ENCODE measurements around the gene TRAK1.
"Not testable (repeated sequence)": the region's sequence is repeated elsewhere in the genome, so short reads cannot be mapped to it uniquely, and the experiment has no call there.

TRAK1 gene

DNA sequence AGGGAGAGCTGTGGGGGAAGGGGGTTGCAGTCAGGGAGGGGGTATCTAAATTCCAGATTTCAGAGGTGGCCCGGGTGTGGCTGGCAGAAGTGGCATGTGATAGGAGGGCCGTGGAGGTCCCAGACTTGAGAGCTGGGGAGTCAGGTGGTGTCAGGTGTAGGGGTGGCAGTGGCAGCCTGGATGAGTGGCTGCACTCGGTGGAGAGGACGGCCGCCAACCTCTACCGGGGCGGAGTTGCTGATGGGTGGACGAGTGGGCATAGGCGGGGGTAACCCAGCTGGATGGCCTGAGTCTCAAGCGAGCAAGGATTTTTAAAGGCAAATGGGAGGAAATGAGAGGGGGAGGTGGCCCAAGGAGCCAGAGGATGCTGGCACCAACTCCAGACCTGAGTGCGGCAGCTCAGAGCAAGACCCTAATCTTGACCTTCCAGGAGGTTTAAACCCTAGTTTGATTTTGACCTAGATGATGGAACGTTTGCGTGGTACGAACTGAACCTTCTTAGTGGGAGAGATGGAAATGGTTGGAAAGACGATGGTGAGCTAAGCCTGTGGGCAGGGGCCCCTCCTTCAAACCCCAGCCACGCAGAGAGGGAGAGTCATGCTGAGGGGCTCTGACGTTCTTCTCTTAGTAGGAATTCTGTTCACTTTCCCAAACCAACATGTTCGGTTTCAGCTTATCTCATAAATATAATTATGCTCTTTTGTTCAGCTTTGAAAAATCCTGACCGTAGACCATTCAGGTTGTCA lies 8.0 kb downstream of the TRAK1 start:
- DNase-seq = no peak

DNA sequence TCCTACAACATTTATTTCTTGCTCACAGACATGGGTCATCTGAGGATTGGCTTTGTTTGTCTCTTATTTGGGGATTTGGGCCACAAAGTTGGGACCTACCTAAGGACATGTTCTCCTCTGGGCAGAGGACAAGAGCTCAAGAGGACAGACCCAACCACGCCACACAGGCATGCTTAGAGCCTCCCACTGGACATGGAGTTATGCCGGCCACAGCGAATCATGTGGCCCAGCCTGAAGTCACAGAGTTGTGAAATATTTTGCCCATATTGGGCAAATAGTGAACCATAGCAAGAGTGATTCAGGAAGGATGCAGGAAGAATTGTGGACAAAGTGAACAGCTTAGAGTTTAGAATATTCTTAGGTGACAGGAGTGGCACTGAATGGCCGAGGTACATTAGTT lies 9.9 kb downstream of the TRAK1 start:
- no peak for DNase-seq

DNA sequence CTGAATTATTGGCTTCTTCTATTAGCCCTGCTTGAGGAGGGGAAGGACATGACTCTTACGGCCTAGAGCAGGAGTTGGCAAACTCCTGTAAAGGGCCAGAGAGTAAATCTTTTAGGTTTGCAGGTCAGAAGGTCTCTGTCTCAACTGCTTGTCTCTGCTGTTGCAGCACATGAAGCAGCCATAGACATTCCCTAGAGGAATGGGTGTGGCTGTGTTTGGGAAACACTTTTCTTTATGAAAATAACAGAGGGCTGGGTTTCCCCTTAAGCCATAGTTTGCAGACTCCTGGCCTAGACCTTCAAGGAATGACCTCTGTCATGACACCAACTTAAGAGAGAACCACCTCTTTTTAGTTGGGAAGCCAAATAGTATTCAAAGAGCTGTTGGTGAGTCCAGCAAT lies 10.3 kb downstream of the TRAK1 start:
- DNase-seq = no peak

DNA sequence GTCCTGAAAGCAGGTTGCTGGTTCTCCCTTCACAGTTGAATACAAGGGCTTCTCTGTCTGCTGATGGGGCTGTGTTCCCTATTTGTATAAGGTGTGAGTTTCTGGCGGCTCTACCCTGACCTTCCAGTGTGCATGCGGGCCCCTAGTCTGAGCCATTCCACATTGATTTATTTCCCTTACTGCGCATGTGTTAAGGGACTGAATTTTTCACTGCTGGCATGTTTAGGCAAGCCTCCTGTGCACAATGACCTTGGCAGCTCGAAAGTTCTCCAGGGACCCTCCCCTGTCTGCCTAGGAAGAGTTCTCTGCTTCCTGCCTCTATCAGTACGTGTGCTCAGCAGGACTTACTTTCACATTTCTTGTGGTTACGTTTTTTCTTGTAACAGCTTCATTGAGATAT lies 11.4 kb downstream of the TRAK1 start:
- DNase-seq = no peak

DNA sequence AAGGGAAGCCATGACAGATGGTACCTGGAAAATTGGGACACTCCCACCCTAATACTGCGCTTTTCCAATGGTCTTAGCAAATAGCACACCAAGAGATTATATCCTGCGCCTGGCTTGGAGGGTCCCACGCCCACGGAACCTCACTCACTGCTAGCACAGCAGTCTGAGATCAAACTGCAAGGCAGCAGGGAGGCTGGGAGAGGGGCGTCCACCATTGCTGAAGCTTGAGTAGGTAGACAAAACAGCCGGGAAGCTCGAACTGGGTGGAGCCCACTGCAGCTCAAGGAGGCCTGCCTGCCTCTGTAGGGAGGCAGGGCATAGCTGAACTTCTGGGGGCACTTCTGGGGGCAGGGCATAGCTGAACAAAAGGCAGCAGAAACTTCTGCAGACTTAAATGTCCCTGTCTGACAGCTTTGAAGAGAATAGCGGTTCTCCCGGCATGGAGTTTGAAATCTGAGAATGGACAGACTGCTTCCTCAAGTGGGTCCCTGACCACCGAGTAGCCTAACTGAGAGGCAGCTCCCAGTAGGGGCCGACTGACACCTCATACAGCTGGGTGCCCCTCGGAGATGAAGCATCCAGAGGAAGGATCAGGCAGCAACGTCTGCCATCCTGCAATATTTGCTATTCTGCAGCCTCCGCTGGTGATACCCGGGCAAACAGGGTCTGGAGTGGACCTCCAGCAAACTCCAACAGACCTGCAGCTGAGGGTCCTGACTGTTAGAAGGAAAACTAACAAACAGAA lies 12.9 kb downstream of the TRAK1 start:
- DNase-seq = not testable (repeated sequence)

DNA sequence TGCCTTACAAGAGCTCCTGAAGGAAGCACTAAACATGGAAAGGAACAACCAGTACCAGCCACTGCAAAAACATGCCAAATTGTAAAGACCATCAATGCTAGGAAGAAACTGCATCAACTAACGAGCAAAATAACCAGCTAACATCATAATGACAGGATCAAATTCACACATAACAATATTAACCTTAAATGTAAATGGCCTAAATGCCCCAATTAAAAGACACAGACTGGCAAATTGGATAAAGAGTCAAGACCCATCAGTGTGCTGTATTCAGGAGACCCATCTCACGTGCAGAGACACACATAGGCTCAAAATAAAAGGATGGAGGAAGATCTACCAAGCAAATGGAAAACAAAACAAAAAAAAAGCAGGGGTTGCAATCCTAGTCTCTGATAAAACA lies 14.8 kb downstream of the TRAK1 start:
- not testable (repeated sequence) for DNase-seq

DNA sequence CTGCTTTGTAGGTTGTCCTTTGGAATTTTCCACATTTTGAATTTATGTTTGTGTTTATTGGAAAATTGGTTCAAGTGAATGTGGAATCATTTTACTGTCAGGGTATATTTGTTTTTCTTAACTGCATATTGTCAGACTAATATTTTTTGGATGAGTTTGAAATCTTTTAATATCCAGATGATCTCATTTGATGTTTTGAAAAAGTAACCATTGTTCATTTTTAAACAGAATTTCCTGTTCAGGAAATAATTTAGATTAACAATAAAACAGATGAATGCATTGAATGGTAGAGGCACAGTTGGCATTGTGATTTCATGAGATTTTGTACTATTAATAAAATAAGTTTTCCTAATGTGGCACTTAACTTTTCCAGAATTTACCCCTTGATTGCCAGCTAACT lies 15.5 kb downstream of the TRAK1 start:
- DNase-seq = no peak

DNA sequence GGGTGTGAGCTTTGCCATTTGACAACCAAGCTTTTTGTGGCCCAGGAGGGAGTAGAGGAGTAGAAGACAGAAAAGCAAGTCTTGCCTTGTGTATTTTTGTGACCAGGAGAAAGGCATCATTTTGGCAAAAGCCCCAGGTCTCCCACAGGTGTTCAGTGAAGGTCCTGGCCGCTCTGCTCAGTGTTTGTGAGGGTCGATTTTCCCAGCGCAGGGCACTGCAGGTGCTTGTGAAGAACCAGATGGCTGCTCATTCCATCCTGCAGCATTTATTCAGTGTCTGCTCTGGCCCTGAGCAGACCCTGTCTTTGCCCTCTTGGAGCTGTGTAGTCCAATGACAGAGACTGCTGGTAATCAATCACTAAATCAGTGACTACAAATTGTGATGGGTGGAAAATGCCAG lies 19.5 kb downstream of the TRAK1 start:
- no peak for DNase-seq

DNA sequence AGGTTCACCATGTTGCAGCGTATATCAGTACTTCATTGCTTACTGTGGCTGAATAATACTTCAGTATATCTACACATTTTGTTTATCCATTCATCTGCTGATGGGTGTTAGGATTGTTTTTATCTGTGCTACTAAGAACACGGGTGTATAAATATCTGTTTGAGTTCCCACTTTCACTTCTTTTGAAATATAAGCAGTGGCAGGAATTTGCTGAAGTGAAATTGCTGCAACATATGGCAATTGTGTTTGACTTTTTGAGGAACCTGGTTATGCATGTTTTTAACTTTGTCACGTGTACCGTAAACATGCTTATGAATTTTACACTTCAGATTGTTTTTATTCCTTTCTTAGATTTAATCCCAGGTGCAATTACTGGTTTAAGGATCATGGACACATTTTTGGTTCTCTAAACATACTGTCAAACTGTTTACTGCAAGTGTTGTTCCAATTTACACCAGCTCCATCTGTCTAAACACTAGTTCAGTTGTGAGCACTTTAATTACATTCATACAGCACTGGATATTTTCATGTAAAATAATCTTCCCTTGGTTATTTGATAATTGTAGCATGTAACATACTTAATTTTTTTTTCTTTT lies 23.1 kb downstream of the TRAK1 start:
- no peak for DNase-seq

DNA sequence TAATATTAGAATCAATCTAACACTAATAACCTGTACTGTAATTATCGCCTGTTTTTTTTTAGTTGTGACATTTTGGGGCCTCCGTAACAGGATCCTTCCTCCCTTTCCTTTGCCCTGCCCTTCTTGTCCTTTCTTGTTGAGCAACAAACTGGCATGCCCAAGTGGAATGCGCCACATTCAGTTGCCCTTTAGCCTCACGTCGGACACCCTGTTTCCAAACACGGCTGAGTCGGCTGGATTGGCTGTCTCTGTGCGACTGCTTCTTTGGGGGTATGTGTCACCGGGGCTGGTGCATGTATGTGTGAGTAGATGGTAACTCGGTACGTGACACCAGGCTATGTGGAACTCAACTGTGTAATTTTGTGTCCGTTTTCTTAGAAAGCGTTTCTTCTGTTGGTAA lies 24.1 kb downstream of the TRAK1 start:
- DNase-seq = no peak

DNA sequence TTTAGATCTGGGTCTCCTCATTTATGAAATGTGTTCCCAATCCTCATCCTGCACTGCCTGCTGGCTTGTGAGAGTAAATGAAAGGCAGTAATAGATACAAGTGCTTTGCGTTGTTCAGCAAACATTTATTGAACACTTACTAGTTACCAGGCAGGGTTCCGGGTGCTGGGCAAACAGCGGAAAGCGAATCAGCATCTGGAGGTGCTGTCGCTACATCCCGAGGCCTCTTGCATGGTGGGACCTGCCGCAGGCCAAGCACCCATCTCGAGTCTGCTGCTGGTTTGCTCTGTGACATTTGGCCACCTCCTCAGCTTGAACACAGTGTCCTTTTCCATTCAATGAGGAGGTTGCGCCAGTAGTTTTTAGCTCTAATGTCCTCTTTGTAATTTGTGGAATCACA lies 24.8 kb downstream of the TRAK1 start:
- no peak for DNase-seq

DNA sequence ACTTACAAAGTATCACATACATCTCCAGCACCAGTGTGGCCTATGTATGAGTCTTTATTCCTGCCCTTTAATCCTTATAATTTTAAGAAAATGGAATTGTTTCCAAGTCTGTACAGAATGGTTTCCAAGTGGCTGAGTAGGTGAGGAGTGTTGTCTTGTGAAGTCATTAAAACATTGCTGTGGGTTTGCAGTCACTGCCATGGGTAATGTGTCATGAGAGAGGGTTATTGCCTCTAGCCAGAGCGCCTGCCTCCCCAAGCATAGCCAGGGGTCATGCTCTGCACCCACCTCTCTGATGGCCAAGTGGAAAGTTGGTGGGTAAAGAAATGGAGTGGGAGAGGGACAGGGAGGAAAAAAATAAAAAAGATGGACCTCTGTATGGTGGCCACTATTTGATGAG lies 25.3 kb downstream of the TRAK1 start:
- DNase-seq = no peak

DNA sequence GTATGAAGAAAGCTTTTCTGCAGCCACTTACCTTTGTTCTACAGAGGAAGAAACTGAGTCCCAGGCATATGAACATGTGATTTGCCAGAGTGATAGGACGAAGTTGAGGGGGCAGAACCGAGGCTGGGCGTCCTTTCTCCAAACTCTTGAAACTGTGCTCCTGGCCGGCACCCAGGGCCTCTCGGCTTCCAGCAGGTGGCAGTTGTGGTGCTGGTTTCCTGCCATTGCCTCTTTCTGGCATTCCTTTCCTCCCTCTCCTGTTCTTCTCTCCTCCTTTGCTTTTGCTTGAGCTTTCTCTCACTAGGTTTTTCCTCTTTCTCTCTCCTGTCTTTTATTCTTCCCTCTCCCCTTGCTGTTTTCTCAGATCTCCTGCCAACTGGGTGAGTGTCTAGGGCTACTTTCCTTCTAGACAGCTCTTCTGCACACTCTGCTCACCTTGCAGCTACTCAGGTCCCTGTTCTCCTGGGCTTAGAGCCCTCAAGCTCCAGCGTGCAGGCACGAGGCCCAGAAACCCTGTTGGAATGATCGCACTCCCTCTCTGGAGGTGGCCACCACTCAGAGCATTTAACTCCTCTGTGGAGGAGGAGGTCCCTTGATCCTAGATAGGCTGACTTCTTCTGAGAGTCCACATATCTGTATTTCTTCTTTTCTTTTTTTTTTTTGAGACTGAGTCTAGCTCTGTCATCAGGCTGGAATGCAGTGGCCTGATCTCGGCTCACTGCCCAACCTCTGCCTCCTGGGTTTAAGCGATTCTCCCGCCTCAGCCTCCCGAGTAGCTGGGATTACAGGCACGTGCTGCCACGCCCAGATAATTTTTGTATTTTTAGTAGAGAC lies 26.2 kb downstream of the TRAK1 start:
- peak; percentile 80 for DNase-seq

DNA sequence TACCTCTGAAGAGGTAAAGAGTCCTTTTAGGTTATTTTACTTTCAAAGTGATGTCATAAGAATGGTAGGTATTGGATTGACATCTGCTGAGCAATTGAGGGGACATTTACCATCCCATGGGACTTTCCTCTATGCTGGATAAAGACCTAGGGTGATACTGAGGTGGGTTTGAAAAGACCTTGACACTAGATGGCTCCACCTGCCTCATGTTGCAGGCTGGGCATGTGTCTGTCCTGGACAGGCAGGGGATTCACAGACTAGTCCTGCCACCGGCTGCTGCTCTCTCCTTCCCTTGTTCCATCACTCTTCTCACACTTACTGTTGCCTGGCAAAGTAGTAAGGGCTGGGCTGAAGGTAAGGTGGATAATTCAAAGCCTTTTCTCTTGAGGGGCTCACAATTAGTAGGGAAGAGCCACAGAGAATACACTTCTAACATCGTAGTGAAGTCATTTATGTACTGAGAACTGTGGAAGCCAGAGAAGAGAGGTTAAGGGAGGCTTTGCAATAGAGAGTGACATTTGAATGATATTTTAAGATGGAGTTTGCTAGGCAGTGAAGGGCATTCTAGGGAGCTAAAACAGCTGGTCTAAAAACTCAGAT lies 27.7 kb downstream of the TRAK1 start:
- peak; percentile 23 for DNase-seq

DNA sequence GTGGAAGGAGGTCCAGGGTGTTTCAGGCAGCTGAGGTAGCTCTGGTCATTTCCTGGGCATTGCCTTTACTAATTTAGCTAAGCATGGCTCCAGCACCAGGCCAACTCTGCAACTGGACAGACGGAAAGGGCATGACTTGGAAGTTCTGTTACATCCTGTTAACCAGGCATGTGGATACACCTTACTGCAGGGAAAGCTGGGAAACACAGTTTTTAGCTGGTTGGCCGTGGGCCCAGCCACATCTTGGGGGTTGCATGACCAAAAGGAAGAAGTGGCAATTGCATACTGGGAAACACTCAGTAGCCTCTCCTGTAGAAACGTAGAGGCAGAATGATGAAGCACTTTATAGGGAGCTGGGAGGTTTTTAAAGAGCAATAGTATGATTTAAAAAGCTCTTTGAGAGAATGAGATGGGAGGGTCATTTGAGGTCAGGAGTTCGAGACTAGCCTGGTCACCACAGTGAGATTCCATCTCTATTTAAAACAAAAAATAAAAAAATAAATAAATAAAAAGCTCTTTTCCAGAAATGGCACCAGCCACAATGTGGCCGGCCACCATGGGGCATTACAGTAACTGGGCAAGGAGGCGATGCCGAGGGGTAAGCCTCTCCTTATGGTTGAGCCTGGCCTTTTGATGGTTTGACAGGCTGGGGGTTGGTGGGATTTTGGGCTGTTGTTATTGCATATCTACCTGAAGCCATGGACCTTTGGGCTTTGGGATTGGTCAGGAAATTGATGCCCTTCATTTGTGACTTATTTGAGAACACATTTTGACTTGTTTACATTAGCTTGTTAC lies 28.6 kb downstream of the TRAK1 start:
- DNase-seq = no peak

DNA sequence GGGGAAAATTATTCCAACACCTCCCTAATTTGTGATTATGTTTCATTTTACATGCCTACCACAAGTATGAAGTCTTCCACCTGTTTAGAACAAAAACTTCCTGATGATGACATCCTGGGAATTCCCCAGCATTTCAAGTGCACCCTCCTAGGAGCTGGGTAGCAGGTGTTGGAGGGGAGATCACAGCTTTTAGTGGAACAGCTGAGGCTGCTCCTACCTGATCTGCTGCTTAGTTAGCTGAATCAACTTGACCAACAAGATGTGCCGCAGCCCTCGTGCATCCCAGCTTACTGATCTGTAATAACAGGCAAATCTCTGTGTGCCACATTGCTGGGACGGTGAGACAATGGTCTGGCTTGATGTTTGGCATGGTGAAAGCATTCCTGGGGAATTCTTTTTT lies 29.7 kb downstream of the TRAK1 start:
- DNase-seq = no peak

DNA sequence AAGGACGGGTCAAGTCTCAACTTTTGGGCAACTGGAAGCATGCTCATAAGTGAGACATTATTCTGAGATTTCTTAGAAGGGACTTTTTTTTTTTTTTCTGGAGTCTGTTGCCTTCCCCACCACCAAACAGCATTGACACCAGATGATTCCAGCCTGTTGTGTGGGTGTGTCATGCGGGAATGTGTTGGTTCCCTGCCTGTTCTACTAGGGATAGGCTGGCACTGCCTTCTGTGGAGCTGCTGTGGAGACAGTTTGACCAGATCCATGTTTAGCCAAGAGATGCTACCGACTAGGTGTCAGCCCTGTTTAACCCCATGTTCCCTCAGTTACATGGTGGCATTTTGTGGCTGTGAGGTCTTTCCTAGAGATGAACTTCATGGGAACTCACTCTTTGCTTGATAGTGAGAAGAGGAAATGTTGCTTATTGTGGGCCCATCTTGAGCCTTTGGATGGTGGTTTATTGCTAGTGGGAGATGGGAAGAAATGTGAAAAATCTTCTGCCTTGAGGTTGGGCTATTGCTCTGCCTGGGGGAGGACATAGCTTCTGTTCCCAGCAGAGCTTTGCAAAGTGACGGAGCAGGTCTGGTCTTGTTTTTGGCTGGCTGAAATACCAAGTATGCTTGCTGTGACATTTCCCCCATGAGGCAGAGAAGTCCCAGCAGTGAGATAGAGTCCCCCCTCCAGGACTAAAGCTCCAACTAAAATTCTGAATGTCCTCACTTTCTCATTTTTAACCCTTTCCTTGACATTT lies 31.3 kb downstream of the TRAK1 start:
- no peak for DNase-seq

DNA sequence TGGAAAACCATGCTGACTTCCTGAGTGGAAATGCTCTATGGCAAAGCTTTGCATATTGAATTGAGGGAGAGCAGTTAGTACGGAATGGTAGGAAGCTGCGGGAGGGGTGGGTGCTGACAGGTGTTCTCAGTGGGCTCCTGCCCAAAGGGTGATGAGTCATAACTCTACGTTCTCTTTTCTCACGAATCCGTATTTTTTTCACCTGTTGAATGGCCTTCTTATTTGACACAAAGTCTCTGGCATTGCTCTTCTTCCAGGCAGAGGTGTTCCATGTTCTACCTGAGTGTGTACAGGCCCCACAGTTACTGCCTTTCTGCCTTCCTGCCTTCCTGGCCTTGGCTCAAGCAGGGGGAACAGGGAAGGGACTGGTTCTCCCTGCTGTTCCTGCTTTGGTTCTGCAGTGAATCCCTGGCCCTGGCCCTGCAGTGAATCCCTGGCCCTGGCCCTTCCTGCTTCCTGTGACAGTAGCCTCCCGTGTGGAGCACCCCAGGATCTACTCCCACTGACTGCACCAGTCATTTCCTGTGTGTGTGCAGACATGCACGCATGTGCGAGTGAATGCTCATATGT lies 31.9 kb downstream of the TRAK1 start:
- peak; percentile 58 for DNase-seq

DNA sequence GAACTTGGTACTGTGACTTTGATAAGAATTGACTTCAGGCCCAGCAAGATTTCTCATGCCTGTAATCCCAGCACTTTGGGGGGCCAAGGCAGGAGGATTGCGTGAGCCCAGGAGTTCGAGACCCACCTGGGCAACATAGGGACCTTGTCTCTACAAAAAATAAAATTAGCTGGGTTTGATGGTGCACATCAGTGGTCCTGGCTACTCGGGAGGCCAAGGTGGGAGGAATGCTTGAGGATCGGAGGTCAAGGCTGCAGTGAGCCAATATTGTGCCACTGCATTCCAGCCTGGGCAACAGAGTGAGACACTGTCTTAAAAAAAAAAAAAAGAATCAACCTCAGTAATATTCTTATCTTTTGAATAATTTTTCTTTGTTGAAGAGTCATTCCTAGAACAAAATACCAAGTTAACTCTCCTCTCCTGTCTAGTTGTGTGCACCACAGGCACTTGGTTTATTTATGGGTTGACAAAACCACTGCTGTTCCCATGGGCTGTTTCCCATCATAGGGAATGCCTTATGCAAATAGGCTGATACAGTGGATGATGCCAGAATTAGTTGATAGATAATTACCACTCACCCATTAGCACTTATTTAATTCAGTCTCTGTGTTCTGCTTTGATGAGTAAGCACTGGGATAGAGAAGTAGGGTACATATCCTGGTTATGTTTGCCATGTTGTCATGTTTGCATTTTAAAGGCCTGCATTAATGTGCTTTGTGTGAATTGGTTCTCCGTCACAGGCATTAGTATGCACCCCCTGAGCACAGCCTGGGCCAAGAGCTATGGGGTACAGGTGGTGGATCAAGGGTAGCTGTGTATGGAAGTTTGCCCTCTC lies 32.9 kb downstream of the TRAK1 start:
- DNase-seq = no peak

DNA sequence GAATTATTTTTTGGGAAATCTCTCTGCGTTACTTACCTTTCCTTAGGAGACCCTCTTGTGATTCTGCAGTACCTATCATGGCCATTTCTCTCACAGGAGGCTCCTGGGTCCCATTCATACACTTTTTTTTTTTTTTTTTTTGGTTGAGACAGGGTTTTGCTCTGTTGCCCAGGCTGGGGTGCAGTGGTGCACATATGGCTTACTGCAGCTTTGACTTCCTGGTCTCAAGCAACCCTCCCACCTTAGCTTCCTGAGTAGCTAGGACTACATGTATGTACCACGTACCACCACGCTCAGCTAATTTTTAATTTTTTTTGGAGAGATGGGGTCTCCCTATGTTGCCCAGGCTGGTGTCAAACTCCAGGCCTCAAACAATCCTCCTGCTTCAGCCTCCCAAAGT lies 36.1 kb downstream of the TRAK1 start:
- no peak for DNase-seq

Measured in NCI-H226 (cell line).